OCI-LY3 (cell line): ENCODE results near the gene TEX22.

Experiments used
- EZH2phosphoT487 ChIP-seq: fragments of 200-600 bp; shearing (Covaris generic); IDR thresholded peaks from 2 replicates; pipeline ENCODE4 v1.6.1; 2018; ENCODE audit warnings: antibody characterized with exemption, mixed run types, low read depth
- TF ChIP-seq, protein P1 (sequence below): fragments of 200-600, 300-600 bp; sonication (generic); IDR thresholded peaks from 2 replicates; pipeline ENCODE4 v1.5.1; 2014; ENCODE audit warnings: antibody characterized with exemption, low read length, low read depth

DNA sequence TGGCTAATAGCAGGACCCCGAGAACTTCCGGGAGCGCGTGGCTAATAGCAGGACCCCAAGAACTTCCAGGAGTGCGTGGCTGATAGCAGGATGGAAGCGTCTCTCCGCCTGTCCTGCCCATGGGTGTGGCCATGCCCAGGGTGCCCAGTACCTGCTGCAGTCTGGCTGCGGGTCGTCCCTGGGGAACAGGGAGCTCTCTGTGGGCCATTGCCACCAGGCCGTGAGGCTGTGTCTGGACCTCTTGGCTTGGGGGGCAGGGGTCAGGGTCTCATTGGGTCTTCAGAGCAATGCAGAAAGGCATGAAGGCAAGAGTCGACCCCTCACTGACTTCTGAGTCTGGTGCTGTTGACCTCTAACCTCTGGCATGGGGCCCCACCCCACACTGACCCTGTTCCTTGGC, 48.3 kb upstream of the TEX22 start:
- TF ChIP-seq, protein P1, sequence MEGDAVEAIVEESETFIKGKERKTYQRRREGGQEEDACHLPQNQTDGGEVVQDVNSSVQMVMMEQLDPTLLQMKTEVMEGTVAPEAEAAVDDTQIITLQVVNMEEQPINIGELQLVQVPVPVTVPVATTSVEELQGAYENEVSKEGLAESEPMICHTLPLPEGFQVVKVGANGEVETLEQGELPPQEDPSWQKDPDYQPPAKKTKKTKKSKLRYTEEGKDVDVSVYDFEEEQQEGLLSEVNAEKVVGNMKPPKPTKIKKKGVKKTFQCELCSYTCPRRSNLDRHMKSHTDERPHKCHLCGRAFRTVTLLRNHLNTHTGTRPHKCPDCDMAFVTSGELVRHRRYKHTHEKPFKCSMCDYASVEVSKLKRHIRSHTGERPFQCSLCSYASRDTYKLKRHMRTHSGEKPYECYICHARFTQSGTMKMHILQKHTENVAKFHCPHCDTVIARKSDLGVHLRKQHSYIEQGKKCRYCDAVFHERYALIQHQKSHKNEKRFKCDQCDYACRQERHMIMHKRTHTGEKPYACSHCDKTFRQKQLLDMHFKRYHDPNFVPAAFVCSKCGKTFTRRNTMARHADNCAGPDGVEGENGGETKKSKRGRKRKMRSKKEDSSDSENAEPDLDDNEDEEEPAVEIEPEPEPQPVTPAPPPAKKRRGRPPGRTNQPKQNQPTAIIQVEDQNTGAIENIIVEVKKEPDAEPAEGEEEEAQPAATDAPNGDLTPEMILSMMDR = no peak
- no peak for TF ChIP-seq EZH2phosphoT487
